C4-2B (cell line): ENCODE results near the gene BTNL8.

Experiments used
- CTCF ChIP-seq: fragments of 450-650 bp; conservative IDR thresholded peaks from 2 replicates; pipeline ENCODE4 v1.5.1; 2017; ENCODE audit warnings: mild to moderate bottlenecking
- ZFX ChIP-seq: fragments of 450-650 bp; IDR thresholded peaks from 2 replicates; pipeline ENCODE4 v1.6.1; 2017

DNA sequence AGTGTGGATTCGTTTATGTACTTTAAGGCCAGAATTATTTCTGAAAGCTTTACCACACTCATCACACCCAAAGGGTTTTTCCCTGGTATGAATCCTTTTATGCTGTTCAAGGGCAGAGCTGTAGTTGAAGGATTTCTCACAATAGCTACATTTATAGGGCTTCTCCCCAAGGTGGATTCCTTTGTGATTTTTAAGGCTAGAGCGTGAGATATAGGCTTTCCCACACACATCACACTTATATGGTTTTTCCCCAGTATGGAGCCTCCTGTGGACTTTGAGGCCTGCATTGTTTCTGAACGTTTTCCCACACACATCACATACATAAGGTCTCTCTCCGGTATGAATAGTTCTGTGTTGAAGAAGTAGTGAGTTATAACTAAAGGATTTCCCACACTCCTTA is 49.1 kb upstream of the BTNL8 start:
- TF ChIP-seq CTCF (no peak), ZFX (no peak)
